Measurements from ENCODE around the gene PSMB5.

Gene PSMB5

GRCh38 chr14:22985894-22986507, 48.7 kb downstream of the PSMB5 start:
- DNase-seq, result no peak

GRCh38 chr14:22984959-22985658, 49.6 kb downstream of the PSMB5 start:
- DNase-seq, result no peak

DNA sequence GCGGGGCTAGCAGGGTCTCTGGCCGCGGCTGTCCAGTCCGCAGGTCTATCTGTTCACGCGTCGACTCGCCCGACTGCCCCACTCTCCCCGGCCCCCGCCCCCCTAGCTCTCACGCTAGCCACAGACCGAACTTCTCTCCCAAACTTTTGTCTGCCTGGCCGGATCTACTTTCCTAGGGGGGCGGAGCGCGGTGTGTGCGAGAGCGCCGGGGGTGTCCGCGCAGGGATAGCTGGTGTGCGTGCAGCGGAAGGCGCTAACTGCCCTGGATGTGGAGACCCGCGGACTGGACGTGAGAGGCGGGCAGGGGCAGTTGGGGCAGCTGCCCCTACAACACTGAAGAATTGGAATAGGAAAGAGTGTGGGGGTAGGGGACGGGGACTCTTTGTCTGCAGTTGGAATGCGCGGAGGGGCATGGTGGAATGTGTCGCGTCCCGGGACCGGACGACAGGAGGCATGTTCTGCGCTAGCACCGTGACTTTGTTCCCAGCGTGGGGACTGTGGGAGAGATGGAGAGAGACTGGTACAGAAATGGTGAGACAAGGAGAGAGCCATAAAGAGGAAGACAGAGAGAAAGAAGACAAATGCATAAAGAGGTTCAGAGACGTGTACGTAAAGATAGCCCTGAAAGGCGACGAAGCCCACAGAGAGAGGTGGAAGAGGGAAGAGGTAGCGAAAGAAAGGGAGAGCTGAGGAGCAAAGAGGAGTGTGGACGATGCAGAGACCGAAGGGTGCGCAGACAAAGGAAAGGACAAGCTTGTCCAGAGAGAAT, 52.0 kb downstream of the PSMB5 start, which contains the start of gene AJUBA:
AJUBA (minus strand) TSS at position 75 of the 769 bp plus-strand sequence. CDS start 285 bp downstream, outside the sequence.
- DNase-seq, result peak; percentile 92

GRCh38 chr14:22981876-22982476, 52.7 kb downstream of the PSMB5 start:
- DNase-seq, result peak; percentile 78

DNA sequence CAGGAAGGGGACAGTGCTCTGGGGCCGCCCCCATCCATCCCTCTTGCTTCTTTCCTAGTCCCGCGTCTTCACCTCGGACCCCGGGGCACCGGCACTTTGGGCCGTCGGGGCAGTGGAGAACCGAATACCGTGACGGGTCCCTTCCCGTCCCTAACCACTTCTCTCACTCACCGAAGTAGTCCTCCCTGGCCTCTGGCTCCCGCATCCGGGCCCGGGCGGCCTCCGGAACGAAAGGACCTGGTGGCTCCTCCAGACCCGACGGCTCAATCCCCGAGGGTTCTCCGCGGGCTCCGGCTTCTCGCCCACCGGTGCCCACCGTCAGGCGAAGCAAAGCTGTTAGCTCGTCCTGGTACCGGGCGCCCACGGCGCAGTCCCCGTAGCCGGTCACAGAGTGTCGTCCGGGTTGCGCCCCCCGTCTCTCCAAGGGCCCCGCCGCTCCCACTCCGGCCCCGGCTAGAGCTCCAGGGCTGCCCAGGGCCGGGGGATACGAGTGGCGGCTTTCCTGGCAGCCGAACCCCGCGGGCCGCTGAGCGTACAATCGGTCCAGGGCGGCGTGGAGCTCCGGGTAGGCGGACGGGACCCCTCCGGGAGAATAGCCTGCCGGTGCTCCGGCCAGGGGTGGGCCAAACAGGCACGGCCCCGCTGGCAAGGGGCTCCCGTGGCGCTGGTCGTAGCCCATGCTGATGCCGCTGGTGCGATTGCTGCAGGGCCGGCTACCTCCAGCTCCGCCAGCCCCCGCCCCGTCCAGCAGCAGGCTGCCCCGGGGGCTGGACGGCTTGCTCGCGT, 53.4 kb downstream of the PSMB5 start:
- DNase-seq, result peak; percentile 65

DNA sequence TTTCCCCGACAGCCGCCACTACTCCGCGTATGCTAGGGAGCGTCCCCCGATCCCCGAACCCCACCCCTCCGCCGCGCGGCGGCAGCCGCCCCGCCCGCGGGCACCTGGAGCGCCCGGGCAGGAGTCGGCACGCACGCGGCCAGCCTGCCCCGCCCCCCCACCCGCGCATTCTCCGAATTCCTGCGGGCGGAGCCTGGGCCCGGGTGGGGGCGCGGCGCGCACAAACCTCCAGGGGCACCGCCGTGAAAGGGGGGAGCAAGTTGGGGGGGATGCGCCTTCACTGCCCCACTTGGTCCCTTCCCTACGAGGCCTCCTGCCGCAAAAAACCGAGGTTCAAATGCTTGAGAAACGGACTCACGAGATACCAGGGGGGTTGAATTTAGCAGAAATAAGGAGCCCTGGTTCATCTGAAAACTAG, 54.0 kb downstream of the PSMB5 start:
- no peak for DNase-seq

GRCh38 chr14:22979748-22980392, 54.8 kb downstream of the PSMB5 start:
- peak; percentile 30 for DNase-seq

GRCh38 chr14:22978981-22979671, 55.6 kb downstream of the PSMB5 start:
- DNase-seq, result peak; percentile 35

GRCh38 chr14:22978487-22978837, 56.2 kb downstream of the PSMB5 start:
- no peak for DNase-seq

DNA sequence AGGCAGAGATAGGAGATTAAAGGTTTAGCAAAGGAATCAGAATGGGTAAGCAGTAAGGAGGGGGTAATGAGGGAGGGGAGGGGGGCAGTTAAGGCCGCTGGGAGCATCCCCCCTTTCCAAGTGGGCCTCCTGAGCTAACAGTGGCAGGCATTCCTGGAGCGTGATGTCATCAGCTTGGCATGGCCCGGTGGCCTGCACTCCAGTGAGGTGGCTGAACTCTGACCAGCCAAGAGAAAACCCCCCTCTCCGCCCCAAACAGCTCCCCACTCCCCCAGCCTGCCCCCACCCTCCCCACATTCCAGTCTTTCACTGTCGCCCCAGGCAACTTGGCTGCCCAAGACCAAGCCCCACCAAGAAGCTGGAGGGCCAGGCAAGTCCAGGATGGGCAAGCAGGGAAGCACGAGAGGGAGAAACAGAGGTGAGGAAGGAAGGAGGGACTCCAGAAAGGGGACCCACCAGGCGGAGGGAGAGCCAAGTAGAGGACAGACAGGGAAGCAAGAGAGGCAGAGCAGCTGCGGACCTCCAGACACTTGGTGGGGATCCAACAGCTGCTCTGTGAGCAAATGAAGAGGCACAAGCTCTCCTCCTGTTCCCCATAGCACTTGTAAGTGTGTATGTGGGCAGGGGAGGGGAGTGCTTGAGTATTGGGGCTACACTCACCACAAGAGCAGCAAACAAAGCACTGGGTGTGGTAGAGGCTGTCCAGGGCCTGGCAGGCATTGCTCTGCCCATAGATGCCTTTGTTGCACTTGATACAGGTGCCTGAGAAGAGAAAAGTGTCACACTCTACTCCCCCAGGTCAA, 56.8 kb downstream of the PSMB5 start:
- peak; percentile 65 for DNase-seq

DNA sequence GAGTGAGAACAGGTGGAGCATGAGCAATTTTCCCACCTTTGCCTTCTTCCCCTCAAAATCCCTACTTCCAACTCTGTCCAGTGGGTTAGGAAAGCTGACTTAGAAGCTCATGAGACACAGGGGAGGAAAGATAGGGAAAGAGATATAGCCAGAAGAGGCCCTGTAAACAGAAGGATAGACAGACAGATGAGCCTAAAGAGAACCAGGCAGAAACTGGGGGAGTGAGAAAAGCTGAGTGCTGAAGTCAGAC, 57.3 kb downstream of the PSMB5 start:
- DNase-seq, result no peak

GRCh38 chr14:22976620-22977433, 57.9 kb downstream of the PSMB5 start:
- peak; percentile 21 for DNase-seq
